HEK293 (cell line): ENCODE data around the gene CACNA1C.

Source experiments
- CTCF ChIA-PET: fragments of 350-600 bp; formaldehyde crosslinking; extraction: SDS; loops from one replicate; lab custom pipeline; 2021; ENCODE audit warnings: antibody characterized with exemption; lab: Yijun Ruan, JAX
- POLR2A ChIA-PET: fragments of 300-600 bp; formaldehyde crosslinking; extraction: SDS; loops from one replicate; lab custom pipeline; 2020; ENCODE audit warnings: antibody characterized with exemption, inconsistent platforms; lab: Yijun Ruan, JAX
- H3K27ac ChIP-seq: fragments of 200-500 bp; sonication (Bioruptor generic); 2 replicates; pipeline ENCODE4 v1.5.1; 2014; ENCODE audit warnings: low read depth, low read length, control low read depth, inconsistent platforms; ENCODE audit errors: extremely low read depth
- H3K36me3 ChIP-seq, 2 experiments: fragments of 200-500 bp in 1 of 2; sonication (Bioruptor generic) in 1 of 2; 1 replicate in 1 of 2; 2 replicates in 1 of 2; pipeline ENCODE4 v1.5.1; 2014 to 2017; ENCODE audit warnings: inconsistent platforms in 2 of 2, low read length in 2 of 2; ENCODE audit not compliant: control insufficient read depth in 2 of 2, insufficient read depth in 1 of 2
- H3K4me1 ChIP-seq: fragments of 200-500 bp; sonication (Bioruptor generic); 2 replicates; pipeline ENCODE4 v1.5.1; 2014; ENCODE audit warnings: mild to moderate bottlenecking, low read length, inconsistent platforms; ENCODE audit not compliant: control insufficient read depth, insufficient read depth
- H3K4me3 ChIP-seq: 2 replicates; pipeline ENCODE4 v1.5.1; 2011; ENCODE audit warnings: low read depth, mild to moderate bottlenecking, control low read depth, low read length, moderate library complexity
- H3K9me3 ChIP-seq: fragments of 200-500 bp; sonication (Bioruptor generic); 2 replicates; pipeline ENCODE4 v1.5.1; 2014; ENCODE audit warnings: low read depth, low read length, inconsistent platforms; ENCODE audit not compliant: control insufficient read depth, insufficient read depth
- GLI2 ChIP-seq: fragments of 450-650 bp; formaldehyde crosslinking; IDR thresholded peaks from 2 replicates; pipeline ENCODE4; 2017; ENCODE audit warnings: missing biosample characterization, missing genetic modification characterization, low read depth, borderline replicate concordance
- GLIS1 ChIP-seq: fragments of 450-650 bp; formaldehyde crosslinking; IDR thresholded peaks from 2 replicates; pipeline ENCODE4 v1.5.1; 2016; ENCODE audit warnings: missing biosample characterization, missing genetic modification characterization
- GLIS2 ChIP-seq: fragments of 450-650 bp; formaldehyde crosslinking; IDR thresholded peaks from 2 replicates; pipeline ENCODE4 v1.5.1; 2016; ENCODE audit warnings: missing biosample characterization, missing genetic modification characterization
- IKZF3 ChIP-seq: fragments of 450-650 bp; IDR thresholded peaks from 2 replicates; pipeline ENCODE4 v1.5.0; 2018; ENCODE audit warnings: missing biosample characterization, mild to moderate bottlenecking, missing genetic modification characterization, moderate library complexity
- KLF7 ChIP-seq: fragments of 450-650 bp; formaldehyde crosslinking; IDR thresholded peaks from 2 replicates; pipeline ENCODE4 v1.5.1; 2016; ENCODE audit warnings: missing biosample characterization, missing genetic modification characterization, borderline replicate concordance
- ZBTB17 ChIP-seq: fragments of 450-650 bp; formaldehyde crosslinking; IDR thresholded peaks from 2 replicates; pipeline ENCODE4 v1.5.1; 2016; ENCODE audit warnings: missing biosample characterization, missing genetic modification characterization
- ZNF280D ChIP-seq: fragments of 450-650 bp; formaldehyde crosslinking; IDR thresholded peaks from 2 replicates; pipeline ENCODE4 v1.5.1; 2016; ENCODE audit warnings: missing biosample characterization, missing genetic modification characterization
- ZNF302 ChIP-seq: fragments of 450-650 bp; formaldehyde crosslinking; IDR thresholded peaks from 2 replicates; pipeline ENCODE4 v1.5.1; 2016; ENCODE audit warnings: missing biosample characterization, missing genetic modification characterization, low read depth
- ZNF354C ChIP-seq: fragments of 450-650 bp; formaldehyde crosslinking; IDR thresholded peaks from 2 replicates; pipeline ENCODE4 v1.5.1; 2016; ENCODE audit warnings: missing biosample characterization, missing genetic modification characterization, low read depth, borderline replicate concordance
- ZNF416 ChIP-seq: fragments of 450-650 bp; formaldehyde crosslinking; IDR thresholded peaks from 2 replicates; pipeline ENCODE4 v1.5.1; 2016; ENCODE audit warnings: missing biosample characterization, missing genetic modification characterization
- ZNF530 ChIP-seq: fragments of 450-650 bp; formaldehyde crosslinking; IDR thresholded peaks from 2 replicates; pipeline ENCODE4 v1.5.1; 2016; ENCODE audit warnings: low read depth, missing biosample characterization, missing genetic modification characterization
- ZNF544 ChIP-seq: fragments of 450-650 bp; formaldehyde crosslinking; IDR thresholded peaks from 2 replicates; pipeline ENCODE4 v1.5.0; 2017; ENCODE audit warnings: missing biosample characterization, missing genetic modification characterization
- ZNF555 ChIP-seq: fragments of 450-650 bp; formaldehyde crosslinking; conservative IDR thresholded peaks from 2 replicates; pipeline ENCODE4 v1.5.1; 2017; ENCODE audit warnings: missing biosample characterization, mild to moderate bottlenecking, missing genetic modification characterization, inconsistent platforms
- ZNF585B ChIP-seq: fragments of 450-650 bp; formaldehyde crosslinking; IDR thresholded peaks from 2 replicates; pipeline ENCODE4 v1.5.1; 2016; ENCODE audit warnings: missing biosample characterization, missing genetic modification characterization
- ZNF610 ChIP-seq: fragments of 450-650 bp; formaldehyde crosslinking; IDR thresholded peaks from 2 replicates; pipeline ENCODE4 v1.5.1; 2016; ENCODE audit warnings: missing biosample characterization, missing genetic modification characterization, borderline replicate concordance
- ZNF707 ChIP-seq: fragments of 450-650 bp; formaldehyde crosslinking; IDR thresholded peaks from 2 replicates; pipeline ENCODE4 v1.5.1; 2016; ENCODE audit warnings: missing biosample characterization, missing genetic modification characterization
- ZNF837 ChIP-seq: fragments of 450-650 bp; formaldehyde crosslinking; IDR thresholded peaks from 2 replicates; pipeline ENCODE4 v1.5.1; 2016; ENCODE audit warnings: missing biosample characterization, missing genetic modification characterization
- TF ChIP-seq, protein P1 (sequence below): fragments of 450-650 bp; formaldehyde crosslinking; IDR thresholded peaks from 2 replicates; pipeline ENCODE4 v1.5.1; 2017; ENCODE audit warnings: missing biosample characterization, missing genetic modification characterization
- TF ChIP-seq, protein P2 (sequence below): fragments of 450-650 bp; formaldehyde crosslinking; IDR thresholded peaks from 2 replicates; pipeline ENCODE4; 2016; ENCODE audit warnings: missing biosample characterization, missing genetic modification characterization
- TF ChIP-seq, protein P3 (sequence below): fragments of 450-650 bp; formaldehyde crosslinking; IDR thresholded peaks from 2 replicates; pipeline ENCODE4 v1.5.1; 2017; ENCODE audit warnings: missing biosample characterization, missing genetic modification characterization

The CACNA1C gene

GRCh38 chr12:2498964-2499500 is 446.2 kb downstream of the CACNA1C start:
- TF ChIP-seq ZNF707 (tag by site-specific recombination) (no peak), ZNF280D (no peak), GLIS2 (tag by site-specific recombination) (no peak), ZNF610 (tag by site-specific recombination) (no peak), KLF7 (tag by site-specific recombination) (no peak), ZNF837 (tag by site-specific recombination) (no peak), GLIS1 (tag by site-specific recombination) (no peak), IKZF3 (tag by site-specific recombination) (no peak), ZNF302 (no peak), ZNF544 (tag by site-specific recombination) (no peak), ZNF354C (tag by site-specific recombination) (no peak), ZNF530 (tag by site-specific recombination) (no peak), ZNF585B (tag by site-specific recombination) (no peak), GLI2 (tag by site-specific recombination) (no peak)
- TF ChIP-seq, protein P1, sequence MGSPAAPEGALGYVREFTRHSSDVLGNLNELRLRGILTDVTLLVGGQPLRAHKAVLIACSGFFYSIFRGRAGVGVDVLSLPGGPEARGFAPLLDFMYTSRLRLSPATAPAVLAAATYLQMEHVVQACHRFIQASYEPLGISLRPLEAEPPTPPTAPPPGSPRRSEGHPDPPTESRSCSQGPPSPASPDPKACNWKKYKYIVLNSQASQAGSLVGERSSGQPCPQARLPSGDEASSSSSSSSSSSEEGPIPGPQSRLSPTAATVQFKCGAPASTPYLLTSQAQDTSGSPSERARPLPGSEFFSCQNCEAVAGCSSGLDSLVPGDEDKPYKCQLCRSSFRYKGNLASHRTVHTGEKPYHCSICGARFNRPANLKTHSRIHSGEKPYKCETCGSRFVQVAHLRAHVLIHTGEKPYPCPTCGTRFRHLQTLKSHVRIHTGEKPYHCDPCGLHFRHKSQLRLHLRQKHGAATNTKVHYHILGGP (tag by site-specific recombination) = no peak
- TF ChIP-seq, protein P2, sequence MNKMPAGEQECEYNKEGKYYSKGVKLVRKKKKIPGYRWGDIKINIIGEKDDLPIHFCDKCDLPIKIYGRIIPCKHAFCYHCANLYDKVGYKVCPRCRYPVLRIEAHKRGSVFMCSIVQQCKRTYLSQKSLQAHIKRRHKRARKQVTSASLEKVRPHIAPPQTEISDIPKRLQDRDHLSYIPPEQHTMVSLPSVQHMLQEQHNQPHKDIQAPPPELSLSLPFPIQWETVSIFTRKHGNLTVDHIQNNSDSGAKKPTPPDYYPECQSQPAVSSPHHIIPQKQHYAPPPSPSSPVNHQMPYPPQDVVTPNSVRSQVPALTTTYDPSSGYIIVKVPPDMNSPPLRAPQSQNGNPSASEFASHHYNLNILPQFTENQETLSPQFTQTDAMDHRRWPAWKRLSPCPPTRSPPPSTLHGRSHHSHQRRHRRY (tag by site-specific recombination) = no peak
- TF ChIP-seq, protein P3, sequence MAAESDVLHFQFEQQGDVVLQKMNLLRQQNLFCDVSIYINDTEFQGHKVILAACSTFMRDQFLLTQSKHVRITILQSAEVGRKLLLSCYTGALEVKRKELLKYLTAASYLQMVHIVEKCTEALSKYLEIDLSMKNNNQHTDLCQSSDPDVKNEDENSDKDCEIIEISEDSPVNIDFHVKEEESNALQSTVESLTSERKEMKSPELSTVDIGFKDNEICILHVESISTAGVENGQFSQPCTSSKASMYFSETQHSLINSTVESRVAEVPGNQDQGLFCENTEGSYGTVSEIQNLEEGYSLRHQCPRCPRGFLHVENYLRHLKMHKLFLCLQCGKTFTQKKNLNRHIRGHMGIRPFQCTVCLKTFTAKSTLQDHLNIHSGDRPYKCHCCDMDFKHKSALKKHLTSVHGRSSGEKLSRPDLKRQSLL (tag by site-specific recombination) = no peak
- H3K27ac ChIP-seq = no peak overlapping the region
- ChIA-PET CTCF (no interaction called here), POLR2A (no interaction called here)
- no peaks in the 10 kb centered on the region for H3K4me1 ChIP-seq
- H3K9me3 ChIP-seq = no peaks in the 10 kb centered on the region
- no peaks in the 10 kb centered on the region for H3K36me3 ChIP-seq
- H3K4me3 ChIP-seq = no peak overlapping the region

DNA sequence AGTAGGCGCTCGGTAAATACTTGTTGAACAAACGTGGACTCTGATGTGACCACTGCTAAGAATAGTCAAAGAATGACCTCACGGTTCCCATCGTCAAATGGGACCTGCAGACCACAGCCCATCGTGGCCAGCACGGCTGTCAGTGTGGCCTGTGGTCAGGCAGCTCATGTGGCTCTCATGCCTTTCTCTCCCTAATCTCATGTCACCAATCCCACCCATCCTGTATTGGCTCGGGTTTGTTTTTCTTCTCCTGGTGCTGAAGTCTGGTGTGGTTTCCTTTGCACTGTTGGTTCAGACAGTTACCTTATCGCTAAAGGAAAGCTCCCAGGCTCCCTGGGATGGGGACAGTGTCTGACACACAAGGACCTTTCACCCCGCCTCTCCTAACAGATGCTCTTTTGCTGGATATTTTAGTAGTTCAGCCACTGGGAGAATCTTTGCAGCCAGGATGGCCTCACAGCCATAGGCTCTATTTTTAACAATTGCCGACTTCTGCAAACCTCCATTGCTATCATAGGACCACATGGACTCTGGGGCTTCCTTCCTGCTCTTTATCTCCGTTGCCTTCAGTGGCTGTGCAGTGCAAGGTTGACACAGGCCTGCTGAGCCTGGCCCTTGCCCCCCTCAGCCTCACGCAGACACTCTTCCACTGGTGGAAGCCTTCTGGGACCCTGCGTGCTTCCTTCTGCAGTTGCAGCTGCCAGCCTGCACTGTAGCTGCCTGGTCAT is 448.8 kb downstream of the CACNA1C start:
- ChIA-PET CTCF (interaction anchor here (0.7 kb wide), 1 partner anchor 105 kb away, joined by 3 read pairs; no protein-coding TSS in a partner anchor), POLR2A (no interaction called here)
- H3K9me3 ChIP-seq = no peaks in the 10 kb centered on the region
- no peaks in the 10 kb centered on the region for H3K36me3 ChIP-seq
- TF ChIP-seq ZNF555 (tag by site-specific recombination) (no peak), GLI2 (tag by site-specific recombination) (no peak), ZBTB17 (tag by site-specific recombination) (no peak), ZNF416 (no peak)
- no peak overlapping the region for H3K4me3 ChIP-seq
- H3K27ac ChIP-seq = no peak overlapping the region
- no peaks in the 10 kb centered on the region for H3K4me1 ChIP-seq
